ENCODE results near the gene KDM6B.
"Not testable (repeated sequence)": the region's sequence is repeated elsewhere in the genome, so short reads cannot be mapped to it uniquely, and the experiment has no call there.

Gene KDM6B

DNA sequence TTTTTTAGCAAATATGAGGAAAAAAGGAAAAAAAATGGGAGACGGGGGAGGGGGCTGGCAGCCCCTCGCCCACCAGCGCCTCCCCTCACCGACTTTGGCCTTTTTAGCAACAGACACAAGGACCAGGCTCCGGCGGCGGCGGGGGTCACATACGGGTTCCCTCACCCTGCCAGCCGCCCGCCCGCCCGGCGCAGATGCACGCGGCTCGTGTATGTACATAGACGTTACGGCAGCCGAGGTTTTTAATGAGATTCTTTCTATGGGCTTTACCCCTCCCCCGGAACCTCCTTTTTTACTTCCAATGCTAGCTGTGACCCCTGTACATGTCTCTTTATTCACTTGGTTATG is 19.6 kb downstream of the KDM6B start:
- no peak for DNase-seq

DNA sequence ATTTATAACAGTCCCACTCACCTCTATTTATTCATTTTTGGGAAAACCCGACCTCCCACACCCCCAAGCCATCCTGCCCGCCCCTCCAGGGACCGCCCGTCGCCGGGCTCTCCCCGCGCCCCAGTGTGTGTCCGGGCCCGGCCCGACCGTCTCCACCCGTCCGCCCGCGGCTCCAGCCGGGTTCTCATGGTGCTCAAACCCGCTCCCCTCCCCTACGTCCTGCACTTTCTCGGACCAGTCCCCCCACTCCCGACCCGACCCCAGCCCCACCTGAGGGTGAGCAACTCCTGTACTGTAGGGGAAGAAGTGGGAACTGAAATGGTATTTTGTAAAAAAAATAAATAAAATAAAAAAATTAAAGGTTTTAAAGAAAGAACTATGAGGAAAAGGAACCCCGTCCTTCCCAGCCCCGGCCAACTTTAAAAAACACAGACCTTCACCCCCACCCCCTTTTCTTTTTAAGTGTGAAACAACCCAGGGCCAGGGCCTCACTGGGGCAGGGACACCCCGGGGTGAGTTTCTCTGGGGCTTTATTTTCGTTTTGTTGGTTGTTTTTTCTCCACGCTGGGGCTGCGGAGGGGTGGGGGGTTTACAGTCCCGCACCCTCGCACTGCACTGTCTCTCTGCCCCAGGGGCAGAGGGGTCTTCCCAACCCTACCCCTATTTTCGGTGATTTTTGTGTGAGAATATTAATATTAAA is 20.2 kb downstream of the KDM6B start:
- no peak for DNase-seq

DNA sequence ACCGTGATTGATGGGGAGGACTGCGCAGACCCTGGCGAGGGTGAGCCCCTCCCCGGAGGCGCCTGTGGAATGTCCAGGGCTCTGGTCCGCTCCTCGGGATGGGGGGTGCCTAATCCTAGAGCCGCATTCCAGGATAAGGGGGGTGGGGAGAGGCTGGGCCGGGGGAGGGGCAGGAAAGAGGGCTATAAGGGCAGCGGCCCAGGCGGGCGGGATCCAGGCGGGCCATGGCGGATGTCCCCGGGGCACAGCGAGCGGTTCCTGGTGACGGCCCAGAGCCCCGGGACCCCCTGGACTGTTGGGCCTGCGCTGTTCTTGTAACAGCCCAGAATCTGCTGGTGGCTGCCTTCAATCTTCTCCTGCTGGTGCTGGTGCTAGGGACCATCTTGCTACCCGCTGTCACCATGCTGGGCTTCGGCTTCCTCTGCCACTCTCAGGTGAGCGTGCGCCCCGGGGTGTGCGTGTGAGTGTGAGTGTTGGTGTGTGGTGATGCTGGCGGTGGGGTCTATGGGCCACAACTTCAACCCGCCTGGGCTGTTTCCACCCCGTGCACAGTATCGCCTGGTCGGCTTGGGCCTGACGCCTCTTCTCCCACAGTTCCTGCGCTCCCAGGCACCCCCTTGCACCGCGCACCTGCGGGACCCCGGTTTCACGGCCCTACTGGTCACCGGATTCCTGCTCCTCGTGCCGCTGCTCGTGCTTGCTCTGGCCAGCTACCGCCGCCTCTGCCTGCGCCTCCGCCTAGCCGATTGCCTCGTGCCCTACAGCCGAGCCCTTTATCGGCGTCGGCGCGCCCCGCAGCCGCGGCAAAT is 21.0 kb downstream of the KDM6B start, which contains the start of gene TMEM88:
Gene TMEM88, plus strand, starts transcription at position 216 of the 809 bp plus-strand sequence. Its CDS starts 9 bp downstream, at position 225.
- no peak for DNase-seq

DNA sequence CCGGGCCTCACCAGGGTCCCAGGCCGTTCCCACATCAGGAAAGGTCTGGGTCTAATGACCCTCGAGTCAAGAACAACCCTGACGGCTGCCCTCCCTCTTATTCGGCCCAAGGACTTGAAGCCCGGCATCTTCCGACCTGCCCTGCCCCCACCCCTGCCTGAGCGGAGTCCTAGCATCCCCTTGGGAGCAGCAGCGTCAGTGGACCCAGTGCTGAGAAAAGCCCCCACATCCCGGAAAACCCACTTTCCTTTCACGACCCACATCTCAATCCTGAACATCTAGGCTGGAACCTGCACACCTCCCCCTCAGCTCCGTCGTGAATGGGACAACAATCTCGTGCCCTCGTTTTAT is 21.6 kb downstream of the KDM6B start:
- DNase-seq = no peak

DNA sequence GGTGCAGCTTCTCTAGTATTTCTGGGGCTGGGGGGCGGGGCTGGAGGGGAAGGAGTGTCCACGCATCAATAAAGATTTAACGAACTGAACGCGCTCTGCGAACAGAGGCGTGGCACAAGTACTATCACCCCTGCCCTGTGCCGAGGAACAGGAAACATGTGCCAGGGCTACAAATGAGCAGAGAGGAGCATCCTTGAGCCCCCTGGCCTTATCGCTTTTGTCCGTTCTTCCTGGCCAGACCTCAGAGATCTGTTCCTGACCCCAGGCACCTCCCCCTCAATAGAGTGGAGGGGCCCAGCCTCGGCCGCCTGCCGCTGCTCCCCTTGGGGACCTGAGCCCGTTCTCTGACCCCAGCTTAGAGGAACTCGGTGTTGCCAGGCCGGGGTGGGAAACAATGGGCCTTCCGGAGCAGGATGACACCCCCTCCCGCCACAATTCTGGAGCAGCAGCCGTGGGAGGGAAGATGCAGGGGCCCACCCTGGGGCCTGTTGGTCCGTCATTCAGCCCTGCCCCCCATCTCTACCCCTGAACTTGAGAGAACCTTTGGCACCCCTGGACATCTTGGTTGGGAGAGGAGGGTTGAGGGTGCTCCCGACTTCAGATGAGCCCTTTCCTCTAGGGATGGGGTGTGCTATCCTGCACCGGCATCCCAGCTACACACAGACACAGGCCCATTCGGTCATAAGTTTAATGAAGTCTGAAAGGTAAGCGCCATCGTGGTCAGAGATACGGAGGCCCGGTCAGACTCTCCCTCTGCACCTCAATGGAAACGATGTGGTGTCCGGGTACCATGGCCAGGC is 22.2 kb downstream of the KDM6B start:
- no peak for DNase-seq

DNA sequence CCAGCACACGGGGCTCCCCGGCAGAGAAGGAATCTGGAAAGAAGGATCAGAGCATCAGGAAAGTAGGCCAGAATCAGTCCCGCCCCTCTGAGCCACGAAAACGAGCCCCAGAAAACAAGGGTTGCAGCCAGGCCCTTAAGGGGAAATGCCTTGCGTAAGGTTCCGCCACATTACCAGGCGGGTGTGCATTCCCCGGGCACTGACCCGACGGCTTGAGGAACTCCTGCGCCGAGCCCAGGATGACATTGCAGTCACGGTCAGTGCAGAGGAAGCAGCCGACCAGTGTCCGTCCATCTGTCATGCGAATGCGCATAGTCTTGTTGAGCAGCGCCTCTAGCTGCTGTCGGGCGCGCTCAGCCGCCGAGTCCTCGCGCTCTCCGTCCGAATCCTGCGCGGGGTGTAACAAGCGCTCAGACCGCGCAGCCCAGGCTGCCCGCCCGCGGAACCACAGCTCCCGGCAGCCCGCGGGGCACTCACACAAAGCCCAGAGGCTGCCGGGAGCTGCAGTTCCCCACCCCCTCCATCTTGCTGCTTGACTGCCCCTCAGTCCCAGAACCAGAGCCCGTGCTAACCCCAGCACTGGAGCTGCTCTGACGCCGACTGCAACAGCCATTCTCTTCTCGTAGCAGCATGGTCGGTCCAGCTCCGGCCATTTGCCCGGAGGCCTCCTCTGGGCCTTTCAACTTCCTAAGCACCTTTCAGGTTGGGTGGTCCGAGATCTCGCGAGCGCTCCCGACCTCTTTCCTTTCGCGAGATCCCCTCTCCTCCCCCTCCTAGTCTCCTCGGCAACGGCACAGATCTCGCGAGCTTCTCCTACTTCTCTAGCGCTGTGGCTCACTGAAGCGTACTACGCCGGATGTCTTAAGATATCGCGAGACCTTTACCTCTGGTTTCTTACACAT is 23.0 kb downstream of the KDM6B start, which contains the start of gene NAA38:
Gene NAA38, minus strand, starts transcription at position 749 of the 902 bp plus-strand sequence. Its CDS starts 96 bp downstream, at position 653.
- DNase-seq = peak; percentile 97

DNA sequence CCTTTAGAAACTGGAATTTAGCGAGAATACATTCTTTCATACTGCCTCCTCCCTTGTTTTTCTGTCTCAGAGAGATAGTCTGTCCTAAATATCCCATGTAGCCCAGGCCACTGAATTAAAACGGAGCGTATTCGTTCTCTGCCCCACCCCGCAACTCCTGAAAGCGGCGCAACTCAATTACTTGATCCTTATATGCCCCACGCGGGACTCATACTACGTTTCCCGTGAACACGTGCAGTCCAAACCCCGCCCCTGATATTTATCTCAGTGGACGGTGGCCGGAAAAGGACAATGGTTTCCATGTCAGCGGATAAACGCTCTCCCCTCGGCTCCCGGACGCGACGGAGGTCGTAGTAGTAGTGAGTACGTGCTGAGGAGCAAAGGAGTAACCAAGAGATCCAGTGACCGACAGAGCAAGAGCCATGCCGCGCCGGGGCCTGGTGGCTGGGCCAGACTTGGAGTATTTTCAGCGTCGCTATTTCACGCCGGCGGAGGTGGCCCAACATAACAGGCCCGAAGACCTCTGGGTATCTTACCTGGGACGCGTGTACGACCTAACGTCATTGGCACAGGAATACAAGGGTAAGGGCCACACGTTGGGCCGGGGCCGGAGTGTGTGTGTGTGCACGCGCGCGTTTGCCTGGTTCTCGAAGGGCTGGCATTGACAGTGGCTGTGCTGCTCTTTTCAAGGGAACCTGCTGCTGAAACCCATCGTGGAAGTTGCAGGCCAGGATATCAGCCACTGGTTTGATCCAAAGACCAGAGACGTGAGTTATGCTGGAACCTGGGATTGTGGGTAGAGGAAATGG is 23.9 kb downstream of the KDM6B start, which contains the start of gene CYB5D1:
Gene CYB5D1, plus strand, starts transcription at position 291 of the 809 bp plus-strand sequence. Its CDS starts 132 bp downstream, at position 423.
- peak; percentile 89 for DNase-seq

DNA sequence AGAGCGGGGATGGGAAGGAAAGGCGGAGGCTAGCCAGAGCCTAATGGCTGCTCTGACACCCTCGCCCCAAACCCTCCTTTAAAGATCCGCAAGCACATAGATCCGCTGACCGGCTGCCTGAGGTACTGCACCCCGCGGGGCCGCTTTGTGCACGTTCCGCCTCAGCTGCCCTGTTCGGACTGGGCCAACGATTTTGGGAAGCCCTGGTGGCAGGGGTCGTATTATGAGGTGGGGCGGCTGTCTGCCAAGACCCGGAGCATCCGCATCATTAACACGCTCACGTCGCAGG is 24.4 kb downstream of the KDM6B start:
- DNase-seq = peak; percentile 55

DNA sequence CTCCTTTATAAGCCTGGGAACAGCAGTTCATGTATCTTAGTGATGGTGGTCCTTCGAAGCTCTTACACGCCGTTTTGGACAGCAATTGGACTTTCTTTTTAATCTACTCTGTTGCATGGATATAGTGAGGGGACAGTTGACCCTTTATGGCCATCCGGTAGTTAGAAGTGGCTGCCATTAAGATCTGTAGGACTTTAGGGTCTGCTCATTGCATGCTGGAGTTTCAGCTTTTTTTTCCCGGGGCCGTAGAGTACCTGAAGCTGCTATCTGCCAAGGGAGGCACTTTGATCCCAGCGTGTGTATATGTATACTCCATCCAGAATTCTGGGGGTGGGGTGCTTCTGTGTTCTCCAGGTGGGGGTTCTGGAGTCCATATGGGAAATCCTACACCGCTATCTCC is 25.0 kb downstream of the KDM6B start:
- no peak for DNase-seq

DNA sequence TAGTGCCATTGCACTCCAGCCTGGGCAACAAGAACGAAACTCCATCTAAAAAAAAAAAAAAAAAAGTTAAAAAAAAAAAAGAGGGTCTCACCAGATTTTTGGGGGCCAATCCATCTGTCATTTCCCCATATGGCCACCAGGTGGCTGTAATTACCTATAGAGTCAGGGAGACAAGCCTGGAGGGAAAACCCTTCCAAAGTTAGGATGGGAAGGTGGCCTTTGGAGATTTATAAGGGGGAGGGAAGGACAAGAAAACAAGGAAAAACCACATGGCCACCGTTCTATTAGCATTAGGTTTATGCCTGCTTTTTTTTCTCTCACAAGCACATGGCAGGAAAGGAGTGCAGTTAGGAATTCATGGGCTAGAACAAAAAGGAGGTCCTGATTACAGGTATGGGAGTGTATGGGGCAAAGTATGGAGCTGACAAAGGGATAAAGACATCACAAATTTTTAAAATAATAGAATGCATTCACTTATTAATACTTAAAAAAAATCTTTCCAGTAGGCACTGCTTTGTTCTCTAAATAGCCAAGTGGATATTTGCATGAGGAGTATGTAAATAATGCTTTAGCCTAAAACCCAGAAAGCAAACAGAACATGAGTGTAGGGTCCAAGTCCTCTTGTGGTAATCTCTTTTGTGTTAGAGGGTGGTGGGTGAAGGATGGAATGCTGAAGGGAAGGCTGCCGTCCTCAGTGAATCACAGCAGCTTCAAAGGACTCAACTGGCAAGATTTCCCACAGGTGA is 28.8 kb downstream of the KDM6B start:
- DNase-seq = no peak

DNA sequence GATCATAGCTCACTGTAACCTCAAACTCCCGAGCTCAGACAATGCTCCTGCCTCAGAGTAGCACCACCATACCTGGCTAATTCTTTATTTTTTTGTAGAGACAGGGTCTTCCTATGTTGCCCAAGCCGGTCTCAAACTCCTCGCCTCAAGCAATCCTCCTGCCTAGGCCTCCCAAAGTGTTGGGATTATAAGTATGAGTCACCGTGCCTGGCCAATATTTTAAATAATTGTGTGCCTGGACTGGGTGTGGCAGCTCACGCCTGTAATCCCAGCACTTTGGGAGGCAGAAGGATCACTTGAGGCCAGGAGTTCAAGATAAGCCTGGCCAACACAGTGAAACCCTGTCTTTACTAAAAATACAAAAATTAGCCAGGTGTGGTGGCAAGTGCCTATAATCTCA is 30.4 kb downstream of the KDM6B start:
- not testable (repeated sequence) for DNase-seq

DNA sequence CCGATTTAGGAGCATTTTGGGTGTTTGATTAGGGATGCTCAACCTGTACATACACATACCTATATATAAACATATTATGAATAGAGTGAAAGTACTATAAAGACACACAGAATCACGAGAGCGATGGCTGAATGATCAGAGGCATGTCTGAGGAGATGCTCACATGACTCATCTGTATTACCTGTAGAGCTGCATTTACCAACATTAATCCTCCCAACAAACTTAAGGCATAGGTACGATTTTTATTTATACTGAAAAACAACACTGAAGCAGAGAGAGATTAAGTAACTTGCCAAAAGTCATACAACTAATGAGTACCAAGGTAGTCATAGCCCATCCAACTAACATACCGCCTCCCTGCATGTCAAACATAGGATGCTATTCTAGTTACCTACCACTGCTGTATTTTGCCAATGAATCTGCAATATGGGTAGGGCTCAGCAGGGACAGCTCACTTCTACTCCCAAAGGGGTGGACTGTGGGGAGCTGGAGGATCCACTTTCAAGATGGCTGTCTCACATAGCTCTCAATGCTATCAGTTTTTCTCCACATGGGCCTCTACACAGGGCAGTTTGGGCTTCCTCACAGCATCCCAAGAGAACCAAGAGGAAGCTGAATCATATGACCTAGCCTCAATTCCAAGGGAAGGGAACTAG is 31.1 kb downstream of the KDM6B start:
- DNase-seq = no peak

DNA sequence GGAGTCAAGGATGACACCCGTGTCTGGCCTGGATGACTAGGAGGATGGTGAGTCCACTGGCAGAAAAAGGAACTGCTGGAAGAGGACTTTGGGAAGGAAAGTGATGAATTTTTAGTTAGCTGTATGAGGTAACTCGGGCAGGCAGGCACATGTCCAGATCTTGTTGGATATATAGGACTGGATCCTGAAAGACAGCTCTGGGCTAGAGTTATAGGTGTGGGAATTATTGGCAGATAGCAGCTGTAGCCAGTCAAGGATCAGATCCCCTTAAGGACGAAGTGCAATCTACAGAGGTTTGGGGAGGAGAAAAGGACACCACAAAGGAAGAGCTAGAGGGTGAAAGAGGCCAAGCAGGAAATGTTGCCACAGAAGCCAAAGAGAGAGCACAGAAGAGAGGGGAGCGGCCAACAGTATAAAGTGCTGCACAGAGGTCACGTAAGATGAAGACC is 33.9 kb downstream of the KDM6B start:
- DNase-seq = no peak

DNA sequence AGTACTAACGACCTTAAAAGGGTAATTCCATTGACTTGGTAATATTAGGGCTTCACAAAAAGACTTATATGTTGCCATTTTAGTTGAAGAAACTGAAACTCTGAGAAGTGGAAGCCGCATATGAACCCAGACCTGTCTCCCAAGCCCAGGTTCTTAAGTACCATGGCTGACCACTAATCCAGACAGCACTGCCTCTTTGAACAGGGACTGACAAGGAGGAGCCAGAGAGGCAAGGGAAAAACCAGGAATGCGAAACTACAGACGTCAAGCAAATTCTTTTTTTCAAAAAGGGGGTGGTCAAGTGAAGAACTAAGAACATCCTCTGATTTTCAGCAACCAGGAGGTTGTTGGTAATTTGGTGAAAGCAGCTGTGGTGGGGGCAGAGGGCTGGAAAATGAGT is 39.0 kb downstream of the KDM6B start:
- DNase-seq = no peak

DNA sequence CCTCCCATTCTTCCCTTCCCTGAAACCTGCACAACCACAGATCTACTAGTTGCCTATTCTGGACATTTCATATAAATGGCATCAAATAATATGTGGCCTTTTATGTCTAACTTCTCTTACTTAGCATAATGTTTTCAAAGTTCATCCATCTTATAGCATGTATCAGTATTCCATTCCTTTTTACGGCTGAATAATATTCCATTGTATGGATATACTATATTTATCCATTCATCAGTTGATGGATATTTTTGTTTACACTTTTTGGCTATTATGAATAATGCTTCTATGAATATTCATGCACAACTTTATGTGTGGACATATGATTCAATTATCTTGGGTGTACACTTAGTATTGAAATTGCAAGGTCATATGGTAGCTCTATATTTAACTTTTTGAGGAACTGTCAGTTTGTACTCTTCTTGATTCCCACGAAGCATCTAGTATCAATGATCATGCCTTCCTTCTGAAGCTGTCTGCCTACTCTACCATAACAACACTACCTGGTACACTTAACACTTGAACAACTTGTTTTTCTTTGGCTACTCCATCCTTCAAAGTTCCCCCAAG is 41.9 kb downstream of the KDM6B start:
- no peak for DNase-seq

DNA sequence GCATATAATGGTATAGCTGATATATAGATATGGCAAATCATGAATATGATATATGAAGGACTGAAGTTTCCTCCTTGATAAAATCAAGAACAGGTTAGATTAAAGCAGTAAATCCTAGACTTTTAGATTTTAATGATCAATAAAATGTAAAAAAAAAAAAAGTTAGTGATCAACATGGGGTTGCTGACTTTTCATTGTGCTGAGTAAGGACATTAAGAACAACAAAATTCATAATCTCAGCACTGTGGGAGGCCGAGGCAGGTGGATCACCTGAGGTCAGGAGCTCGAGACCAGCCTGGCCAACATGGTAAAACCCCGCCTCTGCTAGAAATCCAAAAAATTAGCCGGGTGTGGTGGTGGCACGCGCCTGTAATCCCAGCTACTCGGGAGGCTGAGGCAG is 44.2 kb downstream of the KDM6B start:
- no peak for DNase-seq

DNA sequence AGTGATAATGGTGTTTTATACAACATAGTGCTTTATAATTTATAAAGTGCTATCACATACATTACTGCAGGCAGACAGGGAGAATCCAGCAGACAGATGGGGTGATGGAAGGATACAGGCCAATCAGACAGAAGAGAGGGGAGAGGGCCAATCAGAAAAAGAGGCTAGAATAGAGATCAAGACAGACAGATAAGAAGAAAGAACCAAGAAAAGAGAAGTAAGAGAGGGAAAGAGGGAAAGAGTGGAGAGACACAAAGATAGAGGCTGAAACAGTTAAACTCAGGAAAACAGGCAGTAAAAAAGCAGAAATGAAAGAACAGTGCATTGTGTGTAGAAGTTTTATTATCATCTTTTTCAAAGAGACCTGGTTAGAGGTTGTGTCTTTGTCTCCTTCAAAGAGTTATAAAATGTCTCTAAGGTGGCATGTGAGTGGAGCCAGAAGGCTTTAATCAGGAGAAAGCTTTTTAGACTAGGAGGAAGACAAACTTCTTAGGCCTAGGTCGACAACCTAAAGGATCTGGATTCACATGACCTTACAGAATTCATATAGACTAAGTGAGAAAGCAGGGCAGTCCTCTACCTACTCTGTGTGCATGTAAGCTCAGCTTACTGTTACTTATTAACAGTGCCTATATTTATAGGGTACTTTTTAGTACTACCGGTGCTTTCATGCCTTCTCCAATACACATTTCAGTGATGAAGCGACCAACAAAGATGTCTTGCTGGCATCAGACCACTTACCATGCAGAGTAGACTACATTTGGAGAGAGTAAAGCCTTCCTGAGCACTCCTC is 46.3 kb downstream of the KDM6B start:
- no peak for DNase-seq

DNA sequence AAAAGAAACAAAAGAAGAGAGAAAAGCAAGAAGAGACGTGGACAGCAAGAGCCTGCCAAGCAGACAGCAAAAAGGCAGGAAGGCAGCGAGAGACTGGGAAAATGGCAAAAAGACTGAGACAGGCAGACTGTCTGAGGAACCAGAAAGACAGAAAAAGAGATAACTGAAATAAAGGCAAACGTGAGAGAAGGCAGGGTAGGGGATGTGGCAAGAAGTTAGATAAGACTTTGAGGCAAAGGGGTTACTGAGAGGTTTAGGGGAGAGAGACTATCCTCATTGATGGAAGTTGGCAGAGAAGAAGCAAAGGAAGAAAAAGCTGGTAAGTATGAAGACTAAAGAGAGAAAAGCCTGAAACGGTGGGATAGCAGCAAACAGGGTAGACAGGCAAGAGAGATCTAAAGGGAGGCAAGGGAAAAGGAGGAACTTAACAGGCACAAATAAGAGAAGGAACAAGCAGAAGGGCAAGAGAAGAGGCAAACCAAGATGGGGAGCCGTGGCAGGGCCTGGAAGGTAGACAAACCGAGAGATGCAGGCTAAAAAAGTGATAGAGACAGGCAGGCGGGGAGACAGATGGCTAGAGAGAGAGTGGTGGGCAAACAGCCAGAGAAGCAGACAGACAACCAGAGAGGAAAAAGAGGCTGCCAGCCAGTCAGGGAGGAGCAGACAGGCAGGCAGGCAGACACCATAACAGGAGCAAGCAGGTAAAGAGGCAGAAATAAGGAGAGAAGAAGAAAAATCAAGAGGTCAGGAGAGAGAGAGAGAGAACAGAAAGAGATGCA is 47.4 kb downstream of the KDM6B start:
- no peak for DNase-seq

Data from stimulated activated CD4-positive, alpha-beta T cell treated with anti-CD3 and anti-CD28 coated beads, Interleukin-1b, Interleukin-23, amount 100 ng/mL, for 48 hours (primary cell).